GM19324 (cell line): ENCODE measurements around the gene DLG1.
"Not testable (repeated sequence)": the region's sequence is repeated elsewhere in the genome, so short reads cannot be mapped to it uniquely, and the experiment has no call there.

Experiments used
- ATAC-seq: cut with Tn5 transposase; IDR thresholded peaks from one replicate; pipeline ENCODE4 v1.9.1; 2021; ENCODE audit warnings: mild to moderate bottlenecking, moderate library complexity; ENCODE audit not compliant: unreplicated experiment, low FRiP score

DLG1 gene

DNA sequence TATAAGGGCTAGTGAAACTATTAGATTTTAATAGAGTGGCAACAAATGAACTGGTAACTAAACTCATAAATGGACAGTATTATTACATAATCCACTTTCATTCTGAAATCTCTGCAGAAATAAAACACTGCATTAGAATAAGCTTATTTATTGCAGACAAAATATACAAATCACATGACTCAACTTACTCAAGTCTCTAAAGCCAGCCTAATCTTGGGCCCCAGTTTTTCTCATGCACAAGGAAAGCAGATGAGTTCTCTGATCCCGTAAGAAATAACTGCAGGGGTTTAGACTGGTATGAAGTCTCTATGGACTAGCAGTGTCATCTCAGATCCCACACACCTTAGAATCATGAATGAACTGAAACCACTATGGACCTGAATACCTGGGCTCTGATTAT, 5.8 kb downstream of the DLG1 start:
- no peak for ATAC-seq

DNA sequence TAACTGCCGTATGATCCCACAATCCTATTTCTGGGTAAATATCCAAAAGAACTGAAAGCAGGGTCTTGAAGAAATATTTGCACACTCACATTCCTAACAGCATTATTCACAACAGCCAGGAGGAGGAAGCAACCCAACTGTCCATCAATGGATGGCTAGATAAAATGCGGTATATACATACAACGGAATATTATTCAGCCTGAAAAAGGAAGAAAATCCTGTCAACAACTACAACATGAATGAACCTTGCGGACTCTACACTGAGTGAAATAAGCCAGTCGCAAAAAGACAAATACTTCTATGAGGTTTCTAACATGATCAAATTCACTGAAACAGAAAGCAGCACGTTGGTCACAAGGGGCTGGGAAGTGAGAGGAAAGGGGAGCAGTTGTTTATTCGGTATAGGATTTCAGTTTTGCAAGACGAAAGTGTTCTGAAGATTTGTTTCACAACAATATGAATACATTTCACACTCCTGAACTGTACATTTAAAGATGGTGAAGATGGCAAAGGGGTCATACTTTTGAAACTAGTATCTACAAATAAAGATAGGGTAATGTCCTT, 6.2 kb downstream of the DLG1 start:
- no peak for ATAC-seq

DNA sequence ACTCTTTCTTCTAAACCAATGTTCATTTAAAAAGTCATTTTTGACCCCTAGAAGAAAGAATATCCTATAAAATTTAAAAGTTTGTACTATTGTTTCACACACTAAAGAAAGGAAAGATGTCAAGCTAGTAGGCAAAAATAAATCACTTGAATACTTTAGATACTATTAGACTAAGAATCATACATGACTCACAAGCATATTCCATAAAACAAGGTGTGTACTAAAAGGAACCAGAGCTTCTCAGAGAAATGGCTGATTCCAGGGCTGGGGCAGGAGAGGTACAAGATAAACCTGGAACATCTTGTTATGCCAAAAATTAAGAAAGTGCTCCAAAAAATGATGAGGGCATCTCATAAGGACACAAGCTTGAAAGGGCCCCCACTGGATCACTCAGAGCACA, 8.7 kb downstream of the DLG1 start:
- ATAC-seq: no peak

DNA sequence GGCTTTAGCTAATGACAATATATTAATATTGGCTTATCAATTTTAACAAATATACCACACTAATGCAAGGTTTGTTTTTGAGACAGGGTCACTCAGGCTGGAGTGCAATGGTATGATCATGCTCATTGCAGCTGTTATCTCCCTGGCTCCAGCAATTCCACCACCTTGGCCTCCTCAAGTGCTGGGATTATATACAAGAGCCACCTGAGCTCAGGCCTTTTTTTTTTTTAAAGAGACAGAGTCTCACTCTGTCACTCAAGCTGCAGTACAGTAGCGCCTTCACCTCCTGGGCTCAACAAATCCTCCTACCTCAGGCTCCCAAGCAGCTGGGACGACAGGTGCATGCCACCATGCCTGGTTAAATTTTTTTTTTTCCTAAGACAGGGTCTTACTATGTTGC, 11.7 kb downstream of the DLG1 start:
- ATAC-seq: no peak

- ATAC-seq: no peak
Measured at GRCh38 chr3:197285557-197285956, 12.9 kb downstream of the DLG1 start.

DNA sequence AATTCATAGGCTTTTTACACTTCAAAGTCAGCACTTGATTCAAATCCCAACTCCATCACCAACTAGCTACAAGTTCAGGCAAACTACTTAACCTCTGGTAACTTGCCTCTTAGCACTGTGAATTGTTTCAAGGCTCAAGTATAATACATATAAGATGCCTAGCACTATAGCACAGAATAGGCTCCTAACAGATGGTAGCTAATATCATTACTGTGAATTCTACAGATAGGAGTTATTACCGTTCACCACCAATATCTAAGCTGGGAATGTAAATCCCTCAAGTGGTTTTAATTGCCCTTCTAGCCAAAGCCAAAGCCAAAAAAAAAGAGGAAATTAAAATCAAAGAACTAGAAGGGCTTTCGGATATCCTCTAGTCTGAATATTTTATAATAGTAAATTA, 15.4 kb downstream of the DLG1 start:
- ATAC-seq: no peak

- no peak for ATAC-seq
Measured at GRCh38 chr3:197281849-197282248, 16.6 kb downstream of the DLG1 start.

DNA sequence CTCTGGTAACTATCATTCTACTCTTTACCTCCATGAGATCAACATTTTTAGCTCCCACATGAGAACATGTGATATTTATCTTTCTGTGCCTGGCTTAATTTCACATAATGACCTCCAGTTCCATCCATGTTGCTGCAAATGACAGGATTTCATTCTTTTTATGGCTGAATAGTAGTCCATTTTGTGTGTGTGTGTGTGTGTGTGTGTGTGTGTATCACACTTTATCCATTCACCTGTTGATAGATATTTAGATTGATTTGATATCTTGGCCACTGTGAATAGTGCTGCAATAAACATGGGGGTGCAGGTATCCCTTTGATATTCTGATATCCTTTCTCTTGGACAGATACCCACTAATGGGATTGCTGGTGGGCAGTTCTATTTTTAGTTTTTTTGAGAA, 18.3 kb downstream of the DLG1 start:
- ATAC-seq: no peak

GRCh38 chr3:197278933-197279332, 19.5 kb downstream of the DLG1 start:
- no peak for ATAC-seq

DNA sequence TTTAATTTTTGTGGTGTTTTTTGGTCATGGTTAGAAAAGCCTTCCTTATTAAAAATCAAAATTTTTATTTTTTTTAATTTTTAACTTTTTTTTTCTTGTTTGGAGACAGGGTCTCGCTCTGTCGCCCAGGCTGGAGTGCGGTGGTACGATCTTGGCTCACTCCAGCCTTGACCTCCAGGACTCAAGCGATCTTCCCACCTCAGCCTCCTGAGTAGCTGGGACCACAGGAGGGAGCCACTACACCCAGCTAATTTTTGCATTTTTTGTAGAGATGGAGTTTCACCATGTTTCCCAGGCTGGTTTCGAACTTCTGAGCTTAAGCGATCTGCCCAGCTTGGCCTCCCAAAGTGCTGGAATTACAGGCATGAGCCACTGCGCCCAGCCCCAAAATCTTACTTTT, 21.6 kb downstream of the DLG1 start:
- ATAC-seq: not testable (repeated sequence)

DNA sequence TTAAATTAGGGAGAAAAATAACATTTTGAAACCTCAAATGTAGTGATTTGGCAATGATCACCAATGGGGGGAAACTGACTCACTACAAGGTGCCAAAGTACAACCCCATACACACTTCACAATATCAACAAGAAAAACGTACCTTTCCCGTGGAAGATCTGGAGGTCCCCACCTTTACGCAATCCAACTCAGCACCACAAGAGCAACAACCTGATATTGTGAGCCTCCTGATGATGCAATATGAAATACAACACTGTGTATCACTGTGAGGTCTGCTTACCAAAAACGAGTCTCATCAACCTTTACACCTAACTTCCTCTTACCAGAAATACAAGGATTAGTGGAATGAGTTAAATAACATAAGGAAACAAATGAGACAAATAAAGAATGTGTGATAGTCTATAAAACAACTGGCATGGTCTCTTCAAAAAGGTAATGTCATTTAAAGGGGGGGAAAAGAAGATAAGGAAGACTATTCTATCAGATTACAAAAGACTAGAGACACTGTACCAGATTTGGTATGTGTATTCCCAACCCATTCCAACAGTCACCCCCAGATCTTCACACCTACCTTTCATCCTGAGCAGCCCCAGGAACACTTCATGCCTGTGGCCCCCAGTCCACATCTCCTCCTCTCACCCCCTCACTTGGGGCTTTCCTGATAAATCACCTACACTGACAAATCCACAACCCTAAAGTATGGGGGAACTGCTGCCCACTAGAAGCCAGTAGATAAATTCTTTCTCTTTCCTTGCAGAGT, 27.7 kb downstream of the DLG1 start:
- no peak for ATAC-seq

DNA sequence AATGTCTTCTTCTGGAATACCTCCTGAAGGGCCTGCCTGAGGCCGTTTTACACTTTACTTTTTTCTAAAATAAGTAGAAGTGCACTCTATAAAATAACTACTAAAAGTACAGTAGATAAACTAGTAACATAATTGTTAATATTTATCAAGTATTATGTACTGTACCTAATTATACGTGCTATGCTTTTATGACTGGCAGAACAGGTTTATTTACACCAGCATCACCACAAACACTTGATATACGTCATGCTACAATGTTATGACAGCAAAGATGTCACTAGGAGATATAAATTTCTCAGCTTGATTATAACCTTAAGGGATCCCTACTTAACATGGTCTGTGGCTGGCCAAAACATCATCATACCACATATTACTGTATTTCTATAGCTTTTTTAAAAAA, 29.4 kb downstream of the DLG1 start:
- no peak for ATAC-seq

DNA sequence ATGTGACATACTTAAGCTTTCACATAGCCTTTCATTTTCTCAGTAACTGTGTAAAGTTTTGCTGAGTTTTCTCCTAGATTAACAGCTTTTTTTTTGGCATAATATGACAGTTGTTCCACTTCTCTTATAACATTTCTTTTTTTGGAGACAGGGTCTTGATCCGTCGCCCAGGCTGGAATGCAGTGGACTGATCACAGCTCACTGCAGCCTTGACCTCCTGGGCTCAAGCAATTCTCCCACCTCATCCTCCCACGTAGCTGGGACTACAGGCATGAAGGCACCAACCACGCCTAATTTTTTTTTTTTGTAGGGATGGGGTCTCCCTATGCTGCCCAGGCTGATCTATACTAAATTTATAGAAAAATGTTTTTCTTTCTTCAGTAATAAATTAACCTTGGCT, 30.1 kb downstream of the DLG1 start:
- no peak for ATAC-seq

GRCh38 chr3:197266331-197266730, 32.1 kb downstream of the DLG1 start:
- ATAC-seq: no peak

DNA sequence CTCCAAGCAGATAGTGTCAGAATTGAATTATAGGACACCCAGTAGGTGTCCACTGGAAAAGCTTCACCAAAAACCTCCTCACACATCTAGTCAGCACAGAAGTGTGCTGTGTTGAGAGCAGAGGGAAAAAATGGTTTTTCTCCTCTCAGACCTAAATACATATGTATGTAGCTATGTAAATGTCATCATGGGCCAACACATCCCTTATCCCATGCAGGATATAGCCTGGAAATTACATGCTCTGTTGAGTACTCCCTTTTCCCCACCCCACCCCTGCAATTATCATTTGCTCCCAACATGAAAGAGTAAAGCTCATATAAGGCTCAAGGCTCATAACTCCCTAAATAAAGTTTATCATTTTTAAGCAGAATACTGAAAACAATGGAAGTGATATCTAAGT, 35.7 kb downstream of the DLG1 start:
- no peak for ATAC-seq

DNA sequence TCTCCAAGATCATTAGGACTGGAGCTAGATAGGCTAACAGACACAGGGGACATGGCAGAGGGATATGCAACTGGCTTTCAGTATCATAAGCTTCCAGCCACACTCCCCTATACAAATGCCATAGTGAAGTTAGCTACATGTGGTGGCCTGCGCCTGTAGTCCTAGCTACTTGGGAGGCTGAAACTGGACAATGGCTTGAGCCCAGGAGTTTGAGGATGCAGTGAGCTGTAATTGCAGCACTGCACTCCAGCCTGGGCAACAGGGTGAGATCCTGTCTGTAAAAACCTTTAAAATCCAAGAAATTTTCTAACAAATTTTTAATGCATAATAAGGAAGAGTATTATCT, 37.3 kb downstream of the DLG1 start:
- ATAC-seq: no peak

DNA sequence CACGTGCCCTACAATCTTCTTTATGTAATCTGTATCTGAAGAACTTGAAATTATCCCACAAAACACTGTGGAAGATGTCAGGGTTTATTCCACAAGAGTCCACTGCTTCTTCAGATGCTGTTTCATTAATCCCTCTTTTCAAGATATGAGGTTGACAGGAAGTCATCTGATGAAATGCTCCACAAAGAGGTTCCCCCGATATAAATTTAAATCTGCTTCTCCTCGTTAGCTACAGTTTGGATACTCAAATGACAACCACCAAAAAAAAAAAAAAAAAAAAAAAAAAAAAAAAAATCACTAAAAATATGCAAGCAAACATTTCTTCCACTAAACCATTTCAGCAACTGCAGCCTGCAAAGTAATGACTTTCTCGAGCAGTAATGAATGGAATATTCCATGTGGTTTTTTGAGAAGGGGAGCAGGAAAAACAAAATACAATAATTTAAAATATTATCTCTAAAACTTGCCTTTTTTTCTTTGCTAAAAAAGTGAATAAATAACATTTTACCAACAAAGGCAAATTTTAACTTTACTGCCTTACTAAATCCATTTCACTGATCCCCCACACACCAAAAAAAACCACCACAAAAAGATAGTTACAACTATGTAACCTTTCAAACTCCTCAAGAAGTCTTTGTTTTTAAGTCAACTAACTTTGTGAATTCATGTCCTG, 37.8 kb downstream of the DLG1 start:
- no peak for ATAC-seq

GRCh38 chr3:197259096-197259495, 39.3 kb downstream of the DLG1 start:
- no peak for ATAC-seq

GRCh38 chr3:197258168-197258755, 40.1 kb downstream of the DLG1 start:
- ATAC-seq: no peak

DNA sequence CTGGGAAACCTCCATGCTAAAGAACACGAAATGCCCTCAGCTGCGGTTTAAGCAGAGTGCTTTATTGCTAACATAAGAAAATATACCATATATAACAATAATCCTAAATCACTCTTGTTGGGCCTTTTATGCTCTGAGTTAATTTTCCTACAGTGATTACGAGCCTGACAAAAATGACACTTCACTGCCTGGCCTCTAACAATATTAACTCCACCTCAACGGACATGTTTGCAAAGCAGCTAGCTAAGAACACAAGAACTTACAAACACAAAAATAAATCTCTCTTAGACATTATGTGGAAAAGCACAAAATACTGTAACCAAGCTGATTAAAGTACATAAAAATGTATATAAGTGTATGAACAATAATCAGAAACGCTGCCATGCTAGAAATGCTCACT, 40.7 kb downstream of the DLG1 start:
- no peak for ATAC-seq

DNA sequence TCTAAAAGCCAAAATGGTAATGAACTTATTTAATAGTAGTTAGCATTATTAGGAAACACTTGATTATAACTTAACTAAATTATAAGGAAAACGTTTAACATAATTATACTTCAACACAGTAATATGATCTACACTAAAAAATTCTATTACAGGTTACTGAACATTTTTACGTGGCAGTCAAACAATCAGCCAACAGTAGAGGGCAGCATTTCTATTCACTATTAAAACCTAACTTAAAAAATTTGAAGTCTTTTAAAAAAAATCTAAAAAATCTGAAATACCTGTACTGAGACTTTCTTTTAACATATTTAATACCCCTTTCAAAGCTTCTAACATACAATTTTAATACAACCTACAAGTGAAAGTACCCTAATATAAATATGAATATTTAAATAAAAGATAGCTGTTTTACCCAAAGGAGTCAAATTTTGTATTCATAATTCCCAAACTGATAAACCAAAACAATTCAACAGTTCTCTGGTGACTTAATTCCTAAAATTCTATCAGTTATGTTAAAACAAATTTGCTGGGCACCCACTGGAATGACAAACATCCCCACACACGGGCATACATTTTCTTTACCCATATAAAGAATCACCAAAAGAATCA, 41.5 kb downstream of the DLG1 start:
- no peak for ATAC-seq
